ENCODE data around the gene RCBTB1. TPM values are rescaled to one million over a fixed set of nuclear protein-coding genes. Genes with fewer than 3 reads are reported as not detected.

RCBTB1 gene
- total RNA-seq, 1 donor: 26.4 TPM

GRCh38 chr13:49560270-49561061 lies 24.9 kb downstream of the RCBTB1 start:
- TF ChIP-seq CTCF (IDR thresholded peaks at IDR 0.05; ENCODE audit: extremely low read depth, low read depth, low read length): peak; percentile 50
- no peak for DNase-seq (ENCODE audit: insufficient read length, low spot score, missing footprints)
- H3K27ac ChIP-seq (ENCODE audit: low read depth, low read length): peak overlapping the region; percentile 36
- no peaks in the 10 kb centered on the region for H4K20me1 ChIP-seq (ENCODE audit: insufficient read depth, low read length)
- H3K79me2 ChIP-seq (ENCODE audit: insufficient read depth, low read length): no peaks in the 10 kb centered on the region
- H3K4me1 ChIP-seq (ENCODE audit: insufficient read depth, low read length): peaks cover 14% of the 10 kb centered on the region
- no peaks in the 10 kb centered on the region for H3K27me3 ChIP-seq (ENCODE audit: insufficient read depth, low read length)
- no peak overlapping the region for H2AFZ ChIP-seq (ENCODE audit: low read length)
- H3K4me3 ChIP-seq (ENCODE audit: insufficient read depth, low read length): no peak overlapping the region
- no peaks in the 10 kb centered on the region for H3K9me3 ChIP-seq (ENCODE audit: low read depth, low read length)
- H3K4me2 ChIP-seq (ENCODE audit: insufficient read depth, low read length): peak overlapping the region; percentile 23
- H3K36me3 ChIP-seq (ENCODE audit: insufficient read depth, low read length): peaks cover 12% of the 10 kb centered on the region

DNA sequence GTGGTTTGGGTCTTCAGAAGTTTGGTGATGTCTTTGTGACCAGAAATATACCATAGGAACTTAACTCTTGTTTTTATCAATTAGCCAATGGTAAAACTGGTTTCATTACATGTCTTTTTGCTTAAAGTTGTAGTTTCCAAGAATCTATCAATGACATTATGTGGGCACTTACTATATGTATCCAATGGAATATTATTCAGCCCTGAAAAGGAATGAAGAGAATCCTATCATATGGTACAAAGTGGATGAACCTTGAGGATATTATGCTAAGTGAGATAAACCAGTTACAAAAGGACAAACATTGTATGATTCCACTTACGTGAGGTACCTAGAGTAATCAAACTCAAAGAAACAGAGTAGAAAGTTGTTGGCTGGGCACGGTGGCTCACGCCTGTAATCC lies 26.4 kb downstream of the RCBTB1 start:
- DNase-seq (ENCODE audit: insufficient read length, low spot score, missing footprints): no peak
- Histone ChIP-seq H4K20me1 (ENCODE audit: insufficient read depth, low read length) (no peaks in the 10 kb centered on the region), H3K27ac (ENCODE audit: low read depth, low read length) (no peak overlapping the region), H2AFZ (ENCODE audit: low read length) (no peak overlapping the region), H3K4me3 (ENCODE audit: insufficient read depth, low read length) (no peak overlapping the region), H3K36me3 (ENCODE audit: insufficient read depth, low read length) (peaks cover 14% of the 10 kb centered on the region), H3K79me2 (ENCODE audit: insufficient read depth, low read length) (no peaks in the 10 kb centered on the region), H3K4me2 (ENCODE audit: insufficient read depth, low read length) (no peak overlapping the region), H3K4me1 (ENCODE audit: insufficient read depth, low read length) (peaks cover 14% of the 10 kb centered on the region), H3K27me3 (ENCODE audit: insufficient read depth, low read length) (no peaks in the 10 kb centered on the region), H3K9me3 (ENCODE audit: low read depth, low read length) (no peaks in the 10 kb centered on the region)
- TF ChIP-seq CTCF (IDR thresholded peaks at IDR 0.05; ENCODE audit: extremely low read depth, low read depth, low read length): no peak

DNA sequence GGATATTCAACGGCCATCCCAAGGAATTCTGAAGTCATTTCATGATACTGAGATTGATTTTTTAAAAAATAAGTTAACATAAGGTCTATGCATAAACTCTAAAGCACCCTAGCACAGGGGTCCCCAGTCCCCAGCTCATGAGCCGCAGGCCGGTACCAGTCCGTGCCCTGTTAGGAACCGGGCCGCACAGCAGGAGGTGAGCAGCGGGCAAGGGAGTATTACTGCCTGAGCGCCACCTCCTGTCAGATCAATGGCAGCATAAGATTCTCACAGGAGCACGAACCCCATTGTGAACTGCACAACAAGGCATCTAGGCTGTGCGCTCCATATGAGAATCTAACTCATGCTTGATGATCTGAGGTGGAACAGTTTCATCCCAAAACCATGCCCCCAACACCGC lies 31.0 kb downstream of the RCBTB1 start:
- Histone ChIP-seq H3K4me1 (ENCODE audit: insufficient read depth, low read length) (no peaks in the 10 kb centered on the region), H3K79me2 (ENCODE audit: insufficient read depth, low read length) (no peaks in the 10 kb centered on the region), H4K20me1 (ENCODE audit: insufficient read depth, low read length) (no peaks in the 10 kb centered on the region), H3K36me3 (ENCODE audit: insufficient read depth, low read length) (peaks cover 22% of the 10 kb centered on the region), H2AFZ (ENCODE audit: low read length) (no peak overlapping the region), H3K27me3 (ENCODE audit: insufficient read depth, low read length) (no peaks in the 10 kb centered on the region), H3K9me3 (ENCODE audit: low read depth, low read length) (no peaks in the 10 kb centered on the region), H3K4me3 (ENCODE audit: insufficient read depth, low read length) (no peak overlapping the region), H3K4me2 (ENCODE audit: insufficient read depth, low read length) (no peak overlapping the region), H3K27ac (ENCODE audit: low read depth, low read length) (no peak overlapping the region)
- TF ChIP-seq CTCF (IDR thresholded peaks at IDR 0.05; ENCODE audit: extremely low read depth, low read depth, low read length): no peak
- no peak for DNase-seq (ENCODE audit: insufficient read length, low spot score, missing footprints)

DNA sequence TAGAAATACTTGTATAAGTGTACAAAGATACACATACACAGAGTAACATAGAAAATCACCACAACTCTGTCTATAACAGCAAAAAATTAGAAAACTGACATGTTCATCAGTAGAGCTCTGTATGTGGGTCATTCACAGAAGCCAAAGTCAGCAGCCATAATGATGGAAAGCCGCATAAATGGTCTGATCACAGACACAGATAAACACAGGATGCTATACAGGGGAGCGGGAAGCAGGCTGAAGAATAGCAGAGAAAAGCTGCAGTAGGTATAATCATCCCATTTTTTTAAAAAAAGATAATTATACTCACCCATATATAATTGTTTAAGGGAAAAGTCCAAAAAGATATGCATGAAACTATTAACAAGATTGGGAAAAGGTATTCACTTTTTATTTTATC lies 31.5 kb downstream of the RCBTB1 start:
- no peaks in the 10 kb centered on the region for H3K27me3 ChIP-seq (ENCODE audit: insufficient read depth, low read length)
- H2AFZ ChIP-seq (ENCODE audit: low read length): no peak overlapping the region
- no peaks in the 10 kb centered on the region for H4K20me1 ChIP-seq (ENCODE audit: insufficient read depth, low read length)
- TF ChIP-seq CTCF (IDR thresholded peaks at IDR 0.05; ENCODE audit: extremely low read depth, low read depth, low read length): no peak
- DNase-seq (ENCODE audit: insufficient read length, low spot score, missing footprints): no peak
- H3K4me1 ChIP-seq (ENCODE audit: insufficient read depth, low read length): no peaks in the 10 kb centered on the region
- peaks cover 19% of the 10 kb centered on the region for H3K36me3 ChIP-seq (ENCODE audit: insufficient read depth, low read length)
- no peak overlapping the region for H3K4me2 ChIP-seq (ENCODE audit: insufficient read depth, low read length)
- no peak overlapping the region for H3K4me3 ChIP-seq (ENCODE audit: insufficient read depth, low read length)
- no peaks in the 10 kb centered on the region for H3K9me3 ChIP-seq (ENCODE audit: low read depth, low read length)
- H3K79me2 ChIP-seq (ENCODE audit: insufficient read depth, low read length): no peaks in the 10 kb centered on the region
- H3K27ac ChIP-seq (ENCODE audit: low read depth, low read length): no peak overlapping the region

Data from osteoblast (primary cell).